CMK (cell line): Measurements from ENCODE around the gene EML2.
"Not testable (repeated sequence)": the region's sequence is repeated elsewhere in the genome, so short reads cannot be mapped to it uniquely, and the experiment has no call there.

Experiments used
- DNase-seq: peaks from one replicate; pipeline ENCODE4 v3.0.0-alpha.2; 2010; ENCODE audit warnings: low read depth

Gene EML2

GRCh38 chr19:45638930-45639729 is at the start of gene EML2:
Gene EML2, minus strand, starts transcription at chr19:45639397. Its CDS starts 21 bp downstream, at chr19:45639376.
- peak; percentile 54 for DNase-seq

GRCh38 chr19:45687599-45687998 is 48.4 kb upstream of the EML2 start:
- DNase-seq: no peak

- DNase-seq: not testable (repeated sequence)
These were observed 45.8 kb upstream of the EML2 start for GRCh38 chr19:45685045-45685444.

- DNase-seq: no peak
These were observed 43.7 kb upstream of the EML2 start for GRCh38 chr19:45682908-45683307.

- no peak for DNase-seq
These were observed 42.9 kb upstream of the EML2 start for GRCh38 chr19:45682117-45682516.

- DNase-seq: peak; percentile 76
These were observed 42.3 kb upstream of the EML2 start for GRCh38 chr19:45681391-45682015.

- peak; percentile 95 for DNase-seq
These were observed 38.4 kb upstream of the EML2 start for GRCh38 chr19:45677351-45678230.

- DNase-seq: no peak
These were observed 37.7 kb upstream of the EML2 start for GRCh38 chr19:45676851-45677263.

GRCh38 chr19:45674946-45675345 is 35.7 kb upstream of the EML2 start:
- no peak for DNase-seq

- DNase-seq: peak; percentile 91
These were observed 31.7 kb upstream of the EML2 start for GRCh38 chr19:45670670-45671453.

GRCh38 chr19:45668342-45668871 is 29.2 kb upstream of the EML2 start:
- no peak for DNase-seq

- peak; percentile 58 for DNase-seq
These were observed 28.6 kb upstream of the EML2 start, which contains the start of gene GIPR for GRCh38 chr19:45667620-45668341. Gene GIPR, plus strand, starts transcription at chr19:45668221. Its CDS starts 1,300 bp downstream, at chr19:45669521.

GRCh38 chr19:45664575-45664974 is 25.4 kb upstream of the EML2 start:
- no peak for DNase-seq

GRCh38 chr19:45663800-45664199 is 24.6 kb upstream of the EML2 start:
- no peak for DNase-seq

- no peak for DNase-seq
These were observed 21.4 kb upstream of the EML2 start for GRCh38 chr19:45660636-45661035.

- DNase-seq: no peak
These were observed 20.0 kb upstream of the EML2 start for GRCh38 chr19:45659096-45659729.

GRCh38 chr19:45657520-45658167 is 18.4 kb upstream of the EML2 start:
- DNase-seq: no peak

GRCh38 chr19:45655073-45655472 is 15.9 kb upstream of the EML2 start:
- DNase-seq: no peak

- no peak for DNase-seq
These were observed 14.4 kb upstream of the EML2 start for GRCh38 chr19:45653634-45654033.

GRCh38 chr19:45650722-45651121 is 11.5 kb upstream of the EML2 start:
- no peak for DNase-seq
